NCI-H2227 (cell line): ENCODE data around the gene FBXO21.
"Not testable (repeated sequence)": the region's sequence is repeated elsewhere in the genome, so short reads cannot be mapped to it uniquely, and the experiment has no call there.

Experiments used
- DNase-seq: peaks from one replicate; lab custom pipeline; 2025; ENCODE audit not compliant: unreplicated experiment; lab: John Stamatoyannopoulos, UW

FBXO21 gene

GRCh38 chr12:117202033-117202432 is 11.8 kb upstream of the FBXO21 start:
- no peak for DNase-seq

- DNase-seq, result not testable (repeated sequence)
Observed at GRCh38 chr12:117199956-117200744, 9.9 kb upstream of the FBXO21 start.

- not testable (repeated sequence) for DNase-seq
Observed at GRCh38 chr12:117196334-117196733, 6.1 kb upstream of the FBXO21 start.

- DNase-seq, result not testable (repeated sequence)
Observed at GRCh38 chr12:117195027-117195426, 4.8 kb upstream of the FBXO21 start.

- DNase-seq, result no peak
Observed at GRCh38 chr12:117193903-117194302, 3.6 kb upstream of the FBXO21 start.

- DNase-seq, result not testable (repeated sequence)
Observed at GRCh38 chr12:117192581-117192980, 2.3 kb upstream of the FBXO21 start.

GRCh38 chr12:117192057-117192456 is 1.8 kb upstream of the FBXO21 start:
- no peak for DNase-seq

- peak; percentile 64 for DNase-seq
Observed at GRCh38 chr12:117189725-117190209, 503 bp downstream of the FBXO21 start.

GRCh38 chr12:117188961-117189724 is 1.1 kb downstream of the FBXO21 start:
- peak; percentile 37 for DNase-seq

GRCh38 chr12:117188121-117188665 is 2.1 kb downstream of the FBXO21 start:
- no peak for DNase-seq

GRCh38 chr12:117187421-117187820 is 2.8 kb downstream of the FBXO21 start:
- peak; percentile 22 for DNase-seq

GRCh38 chr12:117182866-117183265 is 7.4 kb downstream of the FBXO21 start:
- no peak for DNase-seq

- DNase-seq, result not testable (repeated sequence)
Observed at GRCh38 chr12:117181468-117181843, 8.8 kb downstream of the FBXO21 start.

GRCh38 chr12:117180758-117181467 is 9.4 kb downstream of the FBXO21 start:
- DNase-seq, result no peak

GRCh38 chr12:117178745-117179144 is 11.5 kb downstream of the FBXO21 start:
- no peak for DNase-seq

GRCh38 chr12:117178301-117178700 is 12.0 kb downstream of the FBXO21 start:
- no peak for DNase-seq

GRCh38 chr12:117172168-117172567 is 18.1 kb downstream of the FBXO21 start:
- no peak for DNase-seq

GRCh38 chr12:117171499-117172162 is 18.6 kb downstream of the FBXO21 start:
- DNase-seq, result no peak

GRCh38 chr12:117169548-117169947 is 20.7 kb downstream of the FBXO21 start:
- DNase-seq, result no peak

GRCh38 chr12:117168976-117169375 is 21.3 kb downstream of the FBXO21 start:
- no peak for DNase-seq

- DNase-seq, result no peak
Observed at GRCh38 chr12:117167769-117168168, 22.5 kb downstream of the FBXO21 start.
